Endothelial cell of umbilical vein (primary cell): ENCODE measurements around the gene INSYN2B. TPM values are rescaled to one million over a fixed set of nuclear protein-coding genes. Genes with fewer than 3 reads are reported as not detected.

Experiments used
- BruUV-seq: library from RNA; stranded (reverse); fragments of 400-500 nt; replicated peaks from 2 replicates; lab custom pipeline; 2021; lab: Mats Ljungman, UMichigan
- CTCF ChIA-PET: fragments of 300-600, 350-600 bp; sonication (Branson Sonifier 250); formaldehyde crosslinking; loops from one replicate; lab custom pipeline; 2021; ENCODE audit warnings: antibody characterized with exemption, inconsistent platforms; lab: Charles Lee
- POLR2A ChIA-PET: fragments of 300-600, 350-600 bp; sonication (Branson Sonifier 250); formaldehyde crosslinking; loops from one replicate; lab custom pipeline; 2021; ENCODE audit warnings: antibody characterized with exemption, inconsistent platforms; lab: Charles Lee
- DNase-seq: peaks from one replicate; pipeline ENCODE4 v3.0.0-alpha.2; 2011; ENCODE audit warnings: low read depth, low spot score
- FAIRE-seq: peaks from 2 replicates; lab custom pipeline; 2011; peaks lifted over from hg19 to GRCh38; lab: Jason Lieb, UNC
- H2AFZ ChIP-seq: 2 replicates; pipeline ENCODE4 v1.6.0; 2012; ENCODE audit warnings: low read depth, low read length, control low read depth, inconsistent platforms
- H3K27ac ChIP-seq: 2 replicates; pipeline ENCODE4 v1.5.1; 2011; ENCODE audit warnings: low read depth, mild to moderate bottlenecking, control low read depth, low read length, moderate library complexity; ENCODE audit not compliant: insufficient read depth
- H3K27me3 ChIP-seq, 2 experiments: 2 replicates each; pipeline versions ENCODE4 v1.6.0 to v1.6.1; 2011; ENCODE audit warnings: low read length in 2 of 2, mixed read lengths in 1 of 2; ENCODE audit not compliant: control insufficient read depth in 2 of 2, insufficient read depth in 2 of 2
- H3K36me3 ChIP-seq, 2 experiments: 2 replicates in 1 of 2; 3 replicates in 1 of 2; pipeline ENCODE4 v1.5.1; 2011; ENCODE audit warnings: low read length in 2 of 2, mild to moderate bottlenecking in 1 of 2, moderate library complexity in 1 of 2; ENCODE audit not compliant: control insufficient read depth in 2 of 2, insufficient read depth in 2 of 2; ENCODE audit errors: extremely low read depth in 1 of 2
- H3K4me1 ChIP-seq: 3 replicates; pipeline ENCODE4 v1.5.1; 2011; ENCODE audit warnings: mild to moderate bottlenecking, low read length; ENCODE audit not compliant: control insufficient read depth, insufficient read depth; ENCODE audit errors: extremely low read depth
- H3K4me2 ChIP-seq: 2 replicates; pipeline ENCODE4 v1.6.1; 2011; ENCODE audit warnings: low read length, control low read depth, mixed read lengths; ENCODE audit not compliant: insufficient read depth
- H3K4me3 ChIP-seq, 3 experiments: fragments of 200-600 bp in 1 of 3; sonication (generic), shearing (Covaris generic) in 1 of 3; replicated peaks in 1 of 3; 2 replicates each; pipeline ENCODE4 v1.5.1; 2011 to 2016; ENCODE audit warnings: control low read depth in 3 of 3, low read length in 3 of 3, mild to moderate bottlenecking in 2 of 3, inconsistent platforms in 1 of 3, low read depth in 1 of 3, moderate library complexity in 1 of 3; ENCODE audit not compliant: insufficient read depth in 1 of 3
- H3K79me2 ChIP-seq: 2 replicates; pipeline ENCODE4 v1.6.0; 2012; ENCODE audit warnings: low read length, inconsistent platforms; ENCODE audit not compliant: control insufficient read depth, insufficient read depth
- H3K9ac ChIP-seq: replicated peaks from 2 replicates; pipeline ENCODE3; 2011; ENCODE audit warnings: low read length, control low read depth; ENCODE audit not compliant: insufficient read depth; ENCODE audit errors: extremely low read depth
- H3K9me1 ChIP-seq: replicated peaks from 3 replicates; pipeline ENCODE4 v1.6.0; 2011; ENCODE audit warnings: mild to moderate bottlenecking, low read length; ENCODE audit not compliant: control insufficient read depth, insufficient read depth; ENCODE audit errors: extremely low read depth
- H3K9me3 ChIP-seq: replicated peaks from 2 replicates; pipeline ENCODE4 v1.5.1; 2012; ENCODE audit warnings: low read length, inconsistent platforms; ENCODE audit not compliant: control insufficient read depth, insufficient read depth
- H4K20me1 ChIP-seq: replicated peaks from 2 replicates; pipeline ENCODE3; 2011; ENCODE audit warnings: mild to moderate bottlenecking, low read length; ENCODE audit not compliant: control insufficient read depth, insufficient read depth; ENCODE audit errors: extremely low read depth
- CTCF ChIP-seq, 2 donors: IDR thresholded peaks; 1 replicate in 1 of 2; 2 replicates in 1 of 2; pipeline ENCODE4 v1.5.1; 2011; ENCODE audit warnings: low read length in 2 of 2, mild to moderate bottlenecking in 2 of 2, moderate library complexity in 2 of 2, control low read depth in 1 of 2, inconsistent platforms in 1 of 2, low read depth in 1 of 2; ENCODE audit not compliant: insufficient read depth in 1 of 2; ENCODE audit errors: extremely low read depth in 1 of 2
- EZH2 ChIP-seq: IDR thresholded peaks from 2 replicates; pipeline ENCODE4 v1.6.1; 2012; ENCODE audit warnings: borderline replicate concordance, low read depth, mild to moderate bottlenecking, moderate library complexity, low read length, inconsistent platforms; ENCODE audit not compliant: severe bottlenecking
- FOS ChIP-seq: IDR thresholded peaks from 2 replicates; pipeline ENCODE4 v1.6.1; 2011; ENCODE audit warnings: mild to moderate bottlenecking, low read length, moderate library complexity, borderline replicate concordance; ENCODE audit not compliant: insufficient read depth
- GATA2 ChIP-seq: IDR thresholded peaks from 2 replicates; pipeline ENCODE4 v1.7.0; 2011; ENCODE audit warnings: low read depth, mild to moderate bottlenecking, moderate library complexity, mixed read lengths, low read length; ENCODE audit not compliant: insufficient read length, insufficient read depth
- JUN ChIP-seq: IDR thresholded peaks from 2 replicates; pipeline ENCODE4 v1.6.1; 2011; ENCODE audit warnings: borderline replicate concordance, low read depth; ENCODE audit not compliant: insufficient read length, insufficient read depth
- MAX ChIP-seq: IDR thresholded peaks from 2 replicates; pipeline ENCODE4 v1.6.1; 2011; ENCODE audit not compliant: insufficient read depth, insufficient read length
- MYC ChIP-seq: IDR thresholded peaks from one replicate; pipeline ENCODE4 v1.6.1; 2011; ENCODE audit warnings: mild to moderate bottlenecking, low read depth, low read length
- POLR2A ChIP-seq: IDR thresholded peaks from 2 replicates; pipeline ENCODE4 v1.6.1; 2012; ENCODE audit warnings: low read depth, mild to moderate bottlenecking, control low read depth, low read length
- POLR2AphosphoS5 ChIP-seq: IDR thresholded peaks from 2 replicates; pipeline ENCODE4 v1.6.1; 2012; ENCODE audit warnings: low read depth, mild to moderate bottlenecking, control low read depth, low read length, moderate library complexity; ENCODE audit not compliant: insufficient read depth
- dilution Hi-C: fragments of 300-500 bp; cut with MboI; formaldehyde crosslinking; loops from one replicate; pipeline ENCODE4 v1.15.0; 2019; ENCODE audit warnings: low sequenced_read_pairs; ENCODE audit not compliant: extremely low pct_ligation_motif_present
- intact Hi-C: fragments of 100-400 bp; cut with micrococcal nuclease; formaldehyde crosslinking; loops from one replicate; pipeline ENCODE4 v1.10.0; 2022
- polyA plus RNA-seq, 4 experiments: library from polyadenylated mRNA; depleted of rRNA in 3 of 4; stranded (reverse) in 3 of 4; unstranded in 1 of 4; fragments of >200 nt; gene quantifications; 2 replicates each; pipeline versions ENCODE4 v1.2.1 to v1.2.3, GENCODE V29; 2011 to 2012; ENCODE audit warnings: missing spikeins in 1 of 4
- total RNA-seq: library from RNA; stranded (reverse); gene quantifications from 2 replicates; pipeline ENCODE4 v1.2.3, GENCODE V29; 2021

INSYN2B gene
- total and polyA plus RNA-seq, 2 donors (not counting 3 experiments of a cell fraction or from before 2014, with no cell fraction given), result 8.2 to 17.1 TPM

GRCh38 chr5:170020423-170020822 lies 40.1 kb upstream of the INSYN2B start:
- H3K27me3 ChIP-seq, result peaks cover 9 to 15% of the 10 kb centered on the region in 2 experiments
- intact Hi-C loops, result no loop called here
- no peak overlapping the region for H3K9ac ChIP-seq
- H2AFZ ChIP-seq, result no peak overlapping the region
- dilution Hi-C loops, result no loop called here
- H3K79me2 ChIP-seq, result no peaks in the 10 kb centered on the region
- no peak for FAIRE-seq
- ChIA-PET POLR2A (no interaction called here), CTCF (interaction anchor here (1.0 kb wide), 1 partner anchor 39 kb away, joined by 3 read pairs; no protein-coding TSS in a partner anchor)
- no peak for DNase-seq
- no peaks in the 10 kb centered on the region for H4K20me1 ChIP-seq
- no peak overlapping the region for H3K4me3 ChIP-seq
- H3K9me1 ChIP-seq, result no peaks in the 10 kb centered on the region
- TF ChIP-seq FOS (no peak), JUN (no peak), POLR2AphosphoS5 (no peak), MYC (no peak), CTCF (IDR thresholded peaks at IDR 0.05; ENCODE audit: extremely low read depth in 1 of 2, insufficient read depth in 1 of 2, low read depth in 1 of 2, low read length in 2 of 2) (no peak), GATA2 (no peak), MAX (no peak), EZH2 (no peak), POLR2A (no peak)
- H3K9me3 ChIP-seq, result no peaks in the 10 kb centered on the region
- no TSS peak for BruUV-seq
- H3K4me2 ChIP-seq, result no peak overlapping the region
- no peaks in the 10 kb centered on the region for H3K4me1 ChIP-seq
- no peak overlapping the region for H3K27ac ChIP-seq
- no peaks in the 10 kb centered on the region for H3K36me3 ChIP-seq
